ENCODE data around the gene ULK3.

The ULK3 gene

DNA sequence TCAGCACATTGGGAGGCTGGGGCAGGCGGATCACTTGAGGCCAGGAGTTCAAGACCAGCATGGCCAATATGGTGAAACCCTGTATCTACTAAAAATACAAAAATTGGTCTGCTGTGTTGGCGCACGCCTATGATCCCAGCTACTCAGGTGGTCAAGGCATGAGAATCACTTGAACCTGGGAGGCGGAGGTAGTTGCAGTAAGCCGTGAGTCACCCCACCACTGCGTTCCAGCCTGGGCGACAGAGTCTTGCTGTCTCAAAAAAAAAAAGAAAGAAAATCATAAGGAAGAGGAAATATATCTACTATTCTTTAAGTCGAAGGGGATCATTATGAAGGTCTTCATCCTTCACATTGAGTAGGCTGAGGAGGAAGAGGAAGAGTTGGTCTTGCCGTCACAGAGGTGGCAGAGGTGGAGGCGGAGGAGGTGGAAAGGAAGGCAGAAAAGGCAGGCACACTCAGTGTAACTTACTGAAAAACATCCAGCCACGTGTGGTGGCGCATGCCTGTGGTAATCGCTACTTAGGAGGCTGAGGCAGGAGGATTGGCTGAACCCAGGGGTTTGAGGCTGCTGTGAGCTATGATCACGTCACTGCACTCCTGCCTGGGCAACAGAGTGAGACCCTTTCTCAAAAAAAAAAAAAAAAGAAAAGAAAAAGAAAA is 46.9 kb downstream of the ULK3 start:
- no peak for DNase-seq

DNA sequence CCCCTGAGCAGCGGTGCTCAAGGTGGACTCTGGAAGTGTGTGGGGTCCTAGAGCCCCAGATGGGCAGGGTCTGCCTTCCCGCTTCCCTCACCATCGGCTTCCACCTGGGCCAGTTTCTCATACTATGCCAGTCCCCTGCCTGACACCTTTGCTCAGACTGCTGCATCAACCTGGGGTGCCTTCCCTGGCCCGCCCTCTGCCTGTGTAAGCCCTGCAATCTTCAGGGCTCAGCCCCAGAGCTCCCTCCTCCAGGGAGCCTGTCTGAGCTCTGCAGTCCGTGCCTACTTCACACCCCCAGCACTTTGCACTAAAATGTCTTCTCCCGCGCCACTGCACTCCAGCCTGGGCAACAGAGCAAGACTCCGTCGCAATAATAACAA is 48.0 kb downstream of the ULK3 start:
- DNase-seq = no peak

- no peak for DNase-seq
These were observed 48.5 kb downstream of the ULK3 start for GRCh38 chr15:74794248-74794969.

DNA sequence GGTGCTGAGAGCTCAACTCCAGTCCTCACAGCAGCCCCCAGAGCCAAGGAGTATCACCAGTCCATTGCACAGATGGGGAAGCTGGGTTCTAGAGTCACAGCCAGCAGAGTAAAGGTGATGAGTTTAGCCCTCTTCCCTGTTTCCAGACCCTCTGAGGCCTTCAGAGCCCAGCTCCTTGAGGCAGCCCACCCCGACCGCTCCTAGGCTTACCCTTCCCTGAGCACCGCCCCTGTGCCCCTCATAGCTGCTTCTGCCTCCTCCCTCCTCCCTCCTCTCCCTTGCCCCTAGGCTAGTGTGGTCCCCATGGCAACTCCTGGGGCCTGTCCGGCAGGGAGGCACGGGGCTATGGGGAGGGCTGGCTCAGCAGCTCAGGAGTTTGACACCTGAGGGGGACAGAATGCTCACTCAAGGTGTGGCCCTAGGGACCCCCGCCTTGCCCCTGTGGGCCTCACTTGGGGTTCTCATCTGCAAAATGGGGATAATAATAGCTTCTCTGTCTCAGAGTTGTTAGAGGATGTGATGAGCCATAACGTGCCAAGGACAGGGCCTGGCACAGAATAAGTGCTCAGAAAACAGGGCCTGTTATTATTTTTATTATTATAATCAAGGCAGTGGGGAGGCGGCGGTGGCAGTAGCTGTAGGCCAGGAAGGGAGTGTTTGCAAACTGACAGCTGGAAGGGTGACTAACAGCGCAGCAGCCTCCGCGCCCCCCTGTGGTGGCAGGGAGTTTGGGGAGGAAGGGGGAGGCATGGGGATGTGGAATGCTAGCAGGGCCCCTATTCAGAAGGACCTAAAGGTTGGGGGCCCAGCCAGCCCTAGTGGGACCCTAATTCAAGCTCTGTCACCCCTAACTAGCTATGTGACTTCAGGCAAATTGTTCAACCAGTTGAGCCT is 49.6 kb downstream of the ULK3 start:
- DNase-seq = no peak

DNA sequence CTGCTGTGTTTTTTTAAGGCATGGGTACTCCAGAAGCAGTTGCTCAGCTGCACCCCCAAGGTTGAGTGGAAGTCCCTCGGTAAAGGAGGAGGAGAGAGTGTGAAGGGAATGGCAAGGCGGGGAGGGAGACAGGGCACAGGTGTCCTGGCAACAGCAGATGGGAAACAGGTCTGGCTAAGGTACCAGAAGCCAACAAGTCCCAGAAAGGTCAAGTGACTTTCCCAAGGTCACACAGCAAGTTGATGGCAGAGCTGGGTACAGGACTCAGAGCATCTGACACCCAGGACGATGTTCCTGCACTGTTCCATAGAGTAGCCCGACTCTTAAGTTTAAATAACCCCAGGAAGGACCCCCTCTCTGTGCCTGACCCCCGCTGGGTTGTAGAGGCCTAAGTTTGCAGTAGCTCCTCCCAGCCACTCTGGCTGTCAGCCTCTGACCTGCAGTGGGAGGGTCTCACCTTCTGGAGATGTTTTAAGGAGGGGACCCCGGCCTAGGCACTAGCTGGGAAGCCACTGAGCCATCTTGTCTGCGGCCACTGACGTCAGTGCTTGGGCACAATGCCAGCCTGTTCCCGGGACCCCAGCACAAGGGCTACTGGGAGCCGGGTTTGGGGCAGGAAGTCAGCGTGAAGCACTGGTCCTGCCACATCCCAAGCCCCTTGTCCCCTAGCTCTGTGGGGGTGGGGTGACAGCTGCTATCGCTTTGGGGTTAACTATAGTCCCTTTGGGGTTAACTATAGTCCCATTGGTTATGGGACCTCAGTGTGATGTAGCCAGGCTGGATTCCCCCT is 50.5 kb downstream of the ULK3 start:
- no peak for DNase-seq

- no peak for DNase-seq
These were observed 51.3 kb downstream of the ULK3 start for GRCh38 chr15:74791667-74792066.

DNA sequence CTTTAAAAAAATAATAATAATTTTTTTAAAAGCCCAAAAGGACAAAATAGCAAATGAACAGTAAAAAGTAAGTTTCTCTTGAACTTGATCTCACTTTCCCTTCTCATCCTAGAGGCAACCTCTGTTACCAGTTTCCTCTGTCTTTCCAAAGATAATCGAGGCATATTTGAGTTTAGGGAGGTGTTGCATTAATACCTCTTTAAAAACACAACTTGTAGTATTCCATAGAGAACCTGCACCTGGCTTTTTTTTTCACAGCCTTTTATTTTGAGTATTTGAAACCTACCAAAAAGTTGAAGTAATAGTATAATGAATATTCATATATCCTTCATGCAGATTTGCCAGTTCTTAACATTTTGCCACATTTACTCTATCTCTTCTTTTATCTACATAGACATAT is 51.9 kb downstream of the ULK3 start:
- no peak for DNase-seq

- no peak for DNase-seq
These were observed 52.7 kb downstream of the ULK3 start for GRCh38 chr15:74790080-74790916.

- DNase-seq = no peak
These were observed 53.2 kb downstream of the ULK3 start for GRCh38 chr15:74789741-74790079.

- DNase-seq = no peak
These were observed 53.8 kb downstream of the ULK3 start for GRCh38 chr15:74789171-74789631.

DNA sequence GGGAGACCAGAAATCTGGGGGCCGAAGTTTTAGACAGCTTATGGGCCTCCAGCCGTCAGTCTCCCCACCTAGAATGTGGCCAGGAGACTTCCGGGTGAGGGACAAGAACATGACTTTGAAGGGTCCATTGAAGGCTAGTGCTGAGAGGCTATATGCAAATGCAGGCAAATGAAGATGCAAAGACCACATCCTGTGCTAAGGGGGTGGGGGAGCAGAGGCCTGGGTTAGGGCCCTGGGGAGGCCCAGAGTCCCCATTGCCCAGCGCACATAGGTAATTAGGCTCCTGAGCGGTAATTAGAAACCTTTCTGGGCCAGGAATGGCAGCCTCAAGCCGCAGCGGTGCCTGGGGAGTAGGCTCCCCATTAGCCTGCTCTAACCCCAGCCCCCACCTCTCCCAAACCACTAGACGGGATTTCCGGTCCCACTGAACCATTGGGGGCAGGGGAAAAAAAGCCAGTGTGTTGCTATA is 54.2 kb downstream of the ULK3 start:
- DNase-seq = no peak

GRCh38 chr15:74788042-74788682 is 54.8 kb downstream of the ULK3 start:
- DNase-seq = no peak

DNA sequence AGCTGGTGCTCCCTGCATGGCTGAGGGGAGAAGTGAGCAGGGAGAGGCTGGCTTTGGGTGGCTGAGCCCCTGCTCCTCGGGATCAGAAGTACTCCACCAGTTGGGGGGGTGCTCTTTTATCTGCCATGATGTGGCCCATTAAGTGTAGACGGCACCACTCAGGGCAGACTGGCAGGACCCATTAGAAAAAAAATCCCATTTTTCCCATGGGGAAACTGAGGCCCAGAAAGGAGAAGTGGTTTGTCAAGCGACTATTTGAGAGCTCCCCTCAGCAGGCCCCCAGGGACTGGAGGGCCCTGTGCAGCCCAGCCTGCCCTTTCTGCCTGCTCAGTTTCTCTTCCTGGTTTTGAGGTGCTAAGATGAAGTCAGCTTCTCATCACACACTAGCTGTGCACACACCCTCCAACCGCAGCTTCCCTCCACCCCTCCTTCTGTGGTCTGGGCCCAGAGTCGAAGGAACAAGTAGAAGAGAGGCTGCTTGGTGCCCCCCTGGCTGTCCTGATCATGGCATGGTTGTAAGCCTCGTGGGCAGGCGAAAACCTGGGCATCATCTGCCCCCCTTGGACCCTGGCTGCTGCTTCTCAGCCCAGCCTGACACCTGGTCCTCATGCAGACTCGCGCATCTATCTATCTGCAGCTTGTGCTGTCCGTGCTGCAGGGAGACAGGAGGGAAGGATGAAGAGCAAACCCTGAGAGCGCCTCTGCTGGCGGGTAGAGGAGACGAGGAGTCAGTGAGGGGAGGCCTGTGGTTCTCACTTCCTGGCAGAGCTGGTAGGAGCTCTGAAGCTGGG is 55.5 kb downstream of the ULK3 start:
- DNase-seq = no peak

- no peak for DNase-seq
These were observed 56.3 kb downstream of the ULK3 start for GRCh38 chr15:74786551-74787165.

All from DMS79 treated with DMSO at 0.1 percent for 48 hours (cell line).